GM21528 (cell line): ENCODE results near the gene PRAMEF33.
"Not testable (repeated sequence)": the region's sequence is repeated elsewhere in the genome, so short reads cannot be mapped to it uniquely, and the experiment has no call there.

Experiments
- ATAC-seq: cut with Tn5 transposase; IDR thresholded peaks from one replicate; pipeline ENCODE4 v1.9.1; 2021; ENCODE audit warnings: mild to moderate bottlenecking, moderate library complexity; ENCODE audit not compliant: unreplicated experiment, low FRiP score

The PRAMEF33 gene

GRCh38 chr1:13303239-13303638 is at the start of gene PRAMEF33:
PRAMEF33 (plus strand) TSS chr1:13303539; CDS start chr1:13305955, 2,416 bp downstream.
- ATAC-seq = not testable (repeated sequence)

- ATAC-seq = not testable (repeated sequence)
Observed at GRCh38 chr1:13253898-13254297, 49.4 kb upstream of the PRAMEF33 start, which contains the start of gene PRAMEF5. PRAMEF5 (plus strand) TSS chr1:13254198; CDS start chr1:13259269, 5,071 bp downstream.

- ATAC-seq = not testable (repeated sequence)
Observed at GRCh38 chr1:13265124-13265523, 38.2 kb upstream of the PRAMEF33 start.

- not testable (repeated sequence) for ATAC-seq
Observed at GRCh38 chr1:13277016-13277415, 26.3 kb upstream of the PRAMEF33 start.

GRCh38 chr1:13279617-13280016 is 23.7 kb upstream of the PRAMEF33 start:
- not testable (repeated sequence) for ATAC-seq

- not testable (repeated sequence) for ATAC-seq
Observed at GRCh38 chr1:13285037-13285436, 18.3 kb upstream of the PRAMEF33 start, which contains the start of gene PRAMEF8. PRAMEF8 (minus strand) TSS chr1:13285137; CDS start chr1:13284091, 1,046 bp downstream.

- ATAC-seq = not testable (repeated sequence)
Observed at GRCh38 chr1:13289030-13289429, 14.3 kb upstream of the PRAMEF33 start.

GRCh38 chr1:13297216-13297931 is 6.0 kb upstream of the PRAMEF33 start:
- not testable (repeated sequence) for ATAC-seq

- ATAC-seq = not testable (repeated sequence)
Observed at GRCh38 chr1:13298699-13299098, 4.6 kb upstream of the PRAMEF33 start.

- not testable (repeated sequence) for ATAC-seq
Observed at GRCh38 chr1:13302197-13302596, 1.1 kb upstream of the PRAMEF33 start.

GRCh38 chr1:13315281-13315680 is 11.9 kb downstream of the PRAMEF33 start, which contains the start of gene PRAMEF15:
PRAMEF15 (plus strand) TSS chr1:13315581; CDS start chr1:13318408, 2,827 bp downstream.
- not testable (repeated sequence) for ATAC-seq

GRCh38 chr1:13342496-13342895 is 39.2 kb downstream of the PRAMEF33 start:
- not testable (repeated sequence) for ATAC-seq

GRCh38 chr1:13347034-13347433 is 43.7 kb downstream of the PRAMEF33 start, which contains the start of gene PRAMEF14:
PRAMEF14 (minus strand) TSS chr1:13347134; CDS start chr1:13345314, 1,820 bp downstream.
- ATAC-seq = not testable (repeated sequence)

- ATAC-seq = not testable (repeated sequence)
Observed at GRCh38 chr1:13353476-13353875, 50.1 kb downstream of the PRAMEF33 start.

GRCh38 chr1:13354475-13354874 is 51.1 kb downstream of the PRAMEF33 start:
- ATAC-seq = not testable (repeated sequence)

- ATAC-seq = not testable (repeated sequence)
Observed at GRCh38 chr1:13356774-13357173, 53.4 kb downstream of the PRAMEF33 start.
